K562 (cell line): ENCODE results near the gene PEX5L. TPM values are rescaled to one million over a fixed set of nuclear protein-coding genes. Genes with fewer than 3 reads are reported as not detected.

Source experiments
- ATAC-seq: fragments of 200-7000 bp; cut with Tn5 transposase; 3 replicates; pipeline ENCODE4 v1.9.1; 2020; ENCODE audit warnings: moderate library complexity
- BruUV-seq: library from RNA; stranded (reverse); fragments of 400-500 nt; replicated peaks from 2 replicates; lab custom pipeline; 2021; lab: Mats Ljungman, UMichigan
- CTCF ChIA-PET: fragments of 300-600 bp; formaldehyde crosslinking; extraction: SDS; loops from one replicate; lab custom pipeline; 2021; ENCODE audit warnings: low intra/inter-chr PET ratio; lab: Yijun Ruan, JAX
- POLR2A ChIA-PET: fragments of 300-600, 350-650 bp; sonication (Branson Sonifier 250); formaldehyde crosslinking; extraction: SDS; loops from one replicate; lab custom pipeline; 2021; ENCODE audit warnings: antibody characterized with exemption, inconsistent platforms; lab: Yijun Ruan, JAX
- DNase-seq, 4 experiments: peaks; one replicate each; pipeline versions ENCODE4 v3.0.0 to v3.0.0-alpha.2; 2011 to 2018; ENCODE audit warnings: low spot score in 3 of 4, mixed read lengths in 3 of 4; ENCODE audit errors: extremely low read depth in 1 of 4
- FAIRE-seq: peaks from 2 replicates; lab custom pipeline; 2011; peaks lifted over from hg19 to GRCh38; lab: Jason Lieb, UNC
- H2AFZ ChIP-seq: 2 replicates; pipeline ENCODE4 v1.6.0; 2011; ENCODE audit warnings: low read depth, low read length, control low read depth, inconsistent platforms
- H3K27ac ChIP-seq: fragments of 200-600 bp; 3 replicates; pipeline ENCODE4 v1.8.0; 2011; ENCODE audit warnings: low read depth, mild to moderate bottlenecking, control low read depth, inconsistent platforms, low read length, moderate library complexity, mixed read lengths; ENCODE audit errors: extremely low read depth
- H3K27me3 ChIP-seq, 2 experiments: fragments of 300-600 bp in 1 of 2; 2 replicates in 1 of 2; 3 replicates in 1 of 2; pipeline versions ENCODE4 v1.6.0 to v1.8.0; 2011; ENCODE audit warnings: inconsistent platforms in 2 of 2, low read length in 2 of 2, mild to moderate bottlenecking in 1 of 2, mixed read lengths in 1 of 2, moderate library complexity in 1 of 2; ENCODE audit not compliant: control insufficient read depth in 2 of 2, insufficient read depth in 2 of 2
- H3K36me3 ChIP-seq: fragments of 300-600 bp; 3 replicates; pipeline ENCODE4 v1.8.0; 2011; ENCODE audit warnings: mild to moderate bottlenecking, low read length, inconsistent platforms; ENCODE audit not compliant: control insufficient read depth, insufficient read depth
- H3K4me1 ChIP-seq, 2 experiments: fragments of 200-600 bp in 1 of 2; replicated peaks in 1 of 2; 2 replicates in 1 of 2; 3 replicates in 1 of 2; pipeline versions ENCODE4 v1.5.1 to v1.8.0; 2011; ENCODE audit warnings: inconsistent platforms in 2 of 2, low read length in 2 of 2, mild to moderate bottlenecking in 1 of 2, mixed read lengths in 1 of 2, moderate library complexity in 1 of 2; ENCODE audit not compliant: control insufficient read depth in 2 of 2, insufficient read depth in 2 of 2
- H3K4me2 ChIP-seq: 2 replicates; pipeline ENCODE4 v1.6.1; 2011; ENCODE audit warnings: low read length, control low read depth, inconsistent platforms, mixed read lengths; ENCODE audit not compliant: insufficient read depth
- H3K4me3 ChIP-seq: fragments of 200-600 bp; sonication (generic), shearing (Covaris generic); 2 replicates; pipeline ENCODE4 v1.5.1; 2016; ENCODE audit warnings: control low read depth, inconsistent platforms
- H3K79me2 ChIP-seq: fragments of 200-600 bp; 3 replicates; pipeline ENCODE4 v1.8.0; 2011; ENCODE audit warnings: low read length, inconsistent platforms; ENCODE audit not compliant: control insufficient read depth, insufficient read depth
- H3K9ac ChIP-seq, 2 experiments: 2 replicates each; pipeline versions ENCODE4 v1.6.0 to v1.6.1; 2011; ENCODE audit warnings: low read depth in 2 of 2, low read length in 2 of 2, control low read depth in 1 of 2, inconsistent platforms in 1 of 2, mild to moderate bottlenecking in 1 of 2, mixed read lengths in 1 of 2; ENCODE audit not compliant: insufficient read depth in 1 of 2
- H3K9me1 ChIP-seq: one replicate; pipeline ENCODE4 v1.6.0; 2011; ENCODE audit warnings: inconsistent platforms, mild to moderate bottlenecking, low read length, moderate library complexity; ENCODE audit not compliant: control insufficient read depth, insufficient read depth
- H3K9me3 ChIP-seq: replicated peaks from 2 replicates; pipeline ENCODE4 v1.5.1; 2011; ENCODE audit warnings: low read depth, low read length, inconsistent platforms; ENCODE audit not compliant: control insufficient read depth, insufficient read depth
- H4K20me1 ChIP-seq: replicated peaks from 2 replicates; pipeline ENCODE4 v1.6.1; 2011; ENCODE audit warnings: low read length, inconsistent platforms, mixed read lengths; ENCODE audit not compliant: control insufficient read depth, insufficient read depth
- HDGF ChIP-seq: fragments of 450-650 bp; IDR thresholded peaks from 2 replicates; pipeline ENCODE4 v1.6.1; 2016
- MAZ ChIP-seq, 2 experiments: fragments of 450-650 bp in 1 of 2; sonication (generic) in 1 of 2; formaldehyde crosslinking; IDR thresholded peaks in 1 of 2; conservative IDR thresholded peaks in 1 of 2; 2 replicates each; pipeline versions ENCODE4 v1.4.0 to v1.5.0; 2020; ENCODE audit warnings: mild to moderate bottlenecking in 1 of 2, missing genetic modification reagents in 1 of 2
- NELFE ChIP-seq: IDR thresholded peaks from 2 replicates; pipeline ENCODE4 v1.6.1; 2011; ENCODE audit warnings: mild to moderate bottlenecking; ENCODE audit not compliant: insufficient read depth, insufficient read length
- NFIX ChIP-seq: fragments of 250-450 bp; sonication (Bioruptor Pico); IDR thresholded peaks from 2 replicates; pipeline ENCODE4 v1.4.0; 2020; ENCODE audit warnings: low read depth, mild to moderate bottlenecking, moderate library complexity
- SIN3B ChIP-seq: fragments of 450-650 bp; IDR thresholded peaks from 2 replicates; pipeline ENCODE4 v1.6.1; 2017; ENCODE audit warnings: low read depth, mild to moderate bottlenecking, moderate library complexity
- TCF3 ChIP-seq: sonication (generic); formaldehyde crosslinking; IDR thresholded peaks from 2 replicates; pipeline ENCODE4 v1.4.0; 2020; ENCODE audit warnings: mild to moderate bottlenecking, missing genetic modification reagents
- TEAD2 ChIP-seq: fragments of 450-650 bp; IDR thresholded peaks from 2 replicates; pipeline ENCODE4 v1.6.1; 2016; ENCODE audit warnings: missing genetic modification characterization, control low read depth, missing compliant biosample characterization
- ZNF696 ChIP-seq: fragments of 250-450 bp; sonication (Bioruptor Pico); conservative IDR thresholded peaks from 2 replicates; pipeline ENCODE4 v1.4.0; 2020; ENCODE audit warnings: mild to moderate bottlenecking, moderate library complexity
- WGBS: fragments of 100-300 bp; shearing (Covaris generic); methylation state at CpG from one replicate; pipeline ENCODE4 v1.1.6; 2016; ENCODE audit warnings: low coverage, mixed read lengths; ENCODE audit not compliant: insufficient coverage; ENCODE audit errors: missing lambda C conversion rate; 5-methylcytosine and 5-hydroxymethylcytosine counted together
- in situ Hi-C: fragments of 300-500 bp; cut with MboI; formaldehyde crosslinking; loops from 4 replicates; pipeline ENCODE4 v1.15.0; 2018; ENCODE audit warnings: inconsistent platforms, mixed read lengths
- intact Hi-C: fragments of 100-400 bp; cut with micrococcal nuclease; formaldehyde crosslinking; loops from 2 replicates; pipeline ENCODE4 v1.14.2; 2022
- polyA plus RNA-seq, 8 experiments: library from polyadenylated mRNA; depleted of rRNA in 4 of 8; stranded (reverse) in 5 of 8; unstranded in 3 of 8; fragments of >200 nt; fragmentation: Nextera tagmentation in 2 of 8; fragmentation: Illumina TruSeq in 1 of 8; extraction: Ambion mirVana in 2 of 8; extraction: Trizol in 1 of 8; gene quantifications; 2 replicates each; pipeline versions ENCODE4 v1.2.1 to v1.2.3, GENCODE V29; 2011 to 2014; ENCODE audit warnings: inconsistent platforms in 1 of 8, missing spikeins in 1 of 8
- total RNA-seq, 7 experiments: library from RNA; depleted of rRNA in 6 of 7; stranded (reverse); fragments of >200 nt in 6 of 7; fragmentation: Illumina TruSeq in 2 of 7; extraction: Trizol in 2 of 7; gene quantifications; 2 replicates each; pipeline versions ENCODE4 v1.2.1 to v1.2.3, GENCODE V29; 2011 to 2021; ENCODE audit warnings: low replicate concordance in 1 of 7
- TF ChIP-seq, protein P1 (sequence below), 3 experiments: fragments of 200-800 bp in 1 of 3; fragments of 250-450 bp in 1 of 3; fragments of 450-650 bp in 1 of 3; sonication (Bioruptor Pico) in 1 of 3; sonication (Bioruptor generic) in 1 of 3; formaldehyde crosslinking in 1 of 3; IDR thresholded peaks; 2 replicates each; pipeline versions ENCODE4 v1.6.1 to v1.8.0; 2016 to 2022; ENCODE audit warnings: mild to moderate bottlenecking in 2 of 3, missing genetic modification characterization in 2 of 3, missing compliant biosample characterization in 1 of 3, moderate library complexity in 1 of 3
- TF ChIP-seq, protein P2 (sequence below): fragments of 450-650 bp; formaldehyde crosslinking; IDR thresholded peaks from 2 replicates; pipeline ENCODE4 v1.4.0; 2020; ENCODE audit warnings: mild to moderate bottlenecking, moderate library complexity

The PEX5L gene
- total and polyA plus RNA-seq, 9 of the 15 experiments (the other 6 are each of a cell fraction or from before 2014, with no cell fraction given): not detected

DNA sequence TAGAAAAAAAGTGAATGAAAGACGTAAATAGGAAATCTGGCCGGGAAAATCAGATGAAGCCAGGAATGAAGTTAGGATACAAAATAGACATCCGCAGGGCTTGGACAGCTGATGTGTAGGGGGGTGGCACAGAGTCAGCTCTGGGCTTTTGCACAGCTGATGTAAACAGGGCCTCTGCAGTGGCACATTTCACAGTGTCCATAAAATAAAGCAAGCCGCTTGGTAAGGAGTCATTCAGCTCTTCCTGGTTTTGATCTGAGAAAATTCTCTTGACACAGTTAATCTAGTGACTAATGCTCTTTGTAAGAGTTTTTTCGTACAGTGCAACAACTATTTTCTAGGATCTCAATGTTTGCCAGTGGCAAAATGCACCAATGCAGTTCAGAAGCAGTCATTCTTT lies 230.6 kb downstream of the PEX5L start:
- BruUV-seq: no TSS peak
- in situ Hi-C loops: no loop called here
- CTCF ChIA-PET: no interaction called here

More for the DNA sequence above, 230.6 kb downstream of the PEX5L start:
- no peaks in the 10 kb centered on the region for H3K79me2 ChIP-seq
- no peak for DNase-seq
- H3K27me3 ChIP-seq: peaks cover 4 to 8% of the 10 kb centered on the region in 2 experiments; a peak in 1 of 5 replicates
- POLR2A ChIA-PET: no interaction called here
- no peaks in the 10 kb centered on the region for H3K9me1 ChIP-seq
- FAIRE-seq: no peak
- H3K36me3 ChIP-seq: no peaks in the 10 kb centered on the region
- no peak overlapping the region for H3K4me2 ChIP-seq
- intact Hi-C loops: loop anchor here (10.0 kb wide), 1 partner anchor 151 kb away; the partner anchor contains the start of gene USP13
- H4K20me1 ChIP-seq: no peaks in the 10 kb centered on the region
- H3K4me3 ChIP-seq: no peak overlapping the region
- no peak overlapping the region for H2AFZ ChIP-seq
- H3K9ac ChIP-seq: no peak overlapping the region
- no peak overlapping the region for H3K27ac ChIP-seq
- H3K4me1 ChIP-seq: no peaks in the 10 kb centered on the region
- under 1% methylated on average over 5 of the region's 5 CpGs for WGBS
- no peak for ATAC-seq
- no peaks in the 10 kb centered on the region for H3K9me3 ChIP-seq
- no peak for TF ChIP-seq MAZ (CRISPR knock-in tag; conservative IDR thresholded peaks at IDR 0.05 in 1 of 2, IDR thresholded peaks at IDR 0.05 in 1 of 2)
- no peak for TF ChIP-seq NELFE
- TF ChIP-seq, protein P1, sequence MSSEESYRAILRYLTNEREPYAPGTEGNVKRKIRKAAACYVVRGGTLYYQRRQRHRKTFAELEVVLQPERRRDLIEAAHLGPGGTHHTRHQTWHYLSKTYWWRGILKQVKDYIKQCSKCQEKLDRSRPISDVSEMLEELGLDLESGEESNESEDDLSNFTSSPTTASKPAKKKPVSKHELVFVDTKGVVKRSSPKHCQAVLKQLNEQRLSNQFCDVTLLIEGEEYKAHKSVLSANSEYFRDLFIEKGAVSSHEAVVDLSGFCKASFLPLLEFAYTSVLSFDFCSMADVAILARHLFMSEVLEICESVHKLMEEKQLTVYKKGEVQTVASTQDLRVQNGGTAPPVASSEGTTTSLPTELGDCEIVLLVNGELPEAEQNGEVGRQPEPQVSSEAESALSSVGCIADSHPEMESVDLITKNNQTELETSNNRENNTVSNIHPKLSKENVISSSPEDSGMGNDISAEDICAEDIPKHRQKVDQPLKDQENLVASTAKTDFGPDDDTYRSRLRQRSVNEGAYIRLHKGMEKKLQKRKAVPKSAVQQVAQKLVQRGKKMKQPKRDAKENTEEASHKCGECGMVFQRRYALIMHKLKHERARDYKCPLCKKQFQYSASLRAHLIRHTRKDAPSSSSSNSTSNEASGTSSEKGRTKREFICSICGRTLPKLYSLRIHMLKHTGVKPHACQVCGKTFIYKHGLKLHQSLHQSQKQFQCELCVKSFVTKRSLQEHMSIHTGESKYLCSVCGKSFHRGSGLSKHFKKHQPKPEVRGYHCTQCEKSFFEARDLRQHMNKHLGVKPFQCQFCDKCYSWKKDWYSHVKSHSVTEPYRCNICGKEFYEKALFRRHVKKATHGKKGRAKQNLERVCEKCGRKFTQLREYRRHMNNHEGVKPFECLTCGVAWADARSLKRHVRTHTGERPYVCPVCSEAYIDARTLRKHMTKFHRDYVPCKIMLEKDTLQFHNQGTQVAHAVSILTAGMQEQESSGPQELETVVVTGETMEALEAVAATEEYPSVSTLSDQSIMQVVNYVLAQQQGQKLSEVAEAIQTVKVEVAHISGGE (CRISPR knock-in tag; IDR thresholded peaks at IDR 0.05): no peak
- TF ChIP-seq TEAD2 (tag): no peak
- no peak for TF ChIP-seq TCF3 (CRISPR knock-in tag)
- no peak for TF ChIP-seq NFIX
- no peak for TF ChIP-seq SIN3B
- TF ChIP-seq, protein P2, sequence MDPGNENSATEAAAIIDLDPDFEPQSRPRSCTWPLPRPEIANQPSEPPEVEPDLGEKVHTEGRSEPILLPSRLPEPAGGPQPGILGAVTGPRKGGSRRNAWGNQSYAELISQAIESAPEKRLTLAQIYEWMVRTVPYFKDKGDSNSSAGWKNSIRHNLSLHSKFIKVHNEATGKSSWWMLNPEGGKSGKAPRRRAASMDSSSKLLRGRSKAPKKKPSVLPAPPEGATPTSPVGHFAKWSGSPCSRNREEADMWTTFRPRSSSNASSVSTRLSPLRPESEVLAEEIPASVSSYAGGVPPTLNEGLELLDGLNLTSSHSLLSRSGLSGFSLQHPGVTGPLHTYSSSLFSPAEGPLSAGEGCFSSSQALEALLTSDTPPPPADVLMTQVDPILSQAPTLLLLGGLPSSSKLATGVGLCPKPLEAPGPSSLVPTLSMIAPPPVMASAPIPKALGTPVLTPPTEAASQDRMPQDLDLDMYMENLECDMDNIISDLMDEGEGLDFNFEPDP: no peak
- TF ChIP-seq ZNF696 (CRISPR knock-in tag): no peak
- TF ChIP-seq HDGF: no peak
